ENCODE measurements around the gene STXBP5L. TPM values are rescaled to one million over a fixed set of nuclear protein-coding genes. Genes with fewer than 3 reads are reported as not detected.
"Not testable (repeated sequence)": the region's sequence is repeated elsewhere in the genome, so short reads cannot be mapped to it uniquely, and the experiment has no call there.

The STXBP5L gene
- total RNA-seq, 1 donor from 2014 or later: 0.98 TPM

GRCh38 chr3:121167374-121168139 is 259.6 kb downstream of the STXBP5L start:
- intact Hi-C loops (cut with DNase I): no loop called here
- Histone ChIP-seq H3K9me3 (no peaks in the 10 kb centered on the region), H3K27ac (no peak overlapping the region), H3K27me3 (no peaks in the 10 kb centered on the region), H3K4me3 (no peak overlapping the region), H3K36me3 (no peaks in the 10 kb centered on the region), H3K4me1 (no peaks in the 10 kb centered on the region)
- TF ChIP-seq POLR2AphosphoS5 (IDR thresholded peaks at IDR 0.05; ENCODE audit: insufficient read depth in 1 of 2, low read depth in 1 of 2): no peak
- TF ChIP-seq POLR2A (IDR thresholded peaks at IDR 0.05): no peak
- TF ChIP-seq CTCF (IDR thresholded peaks at IDR 0.05): no peak
- DNase-seq (ENCODE audit: extremely low spot score in 2 of 2): no peak

- no peaks in the 10 kb centered on the region for H3K27me3 ChIP-seq
- H3K27ac ChIP-seq: no peak overlapping the region
- H3K4me1 ChIP-seq: no peaks in the 10 kb centered on the region
- H3K9me3 ChIP-seq: no peaks in the 10 kb centered on the region
- no peak for TF ChIP-seq POLR2AphosphoS5 (IDR thresholded peaks at IDR 0.05; ENCODE audit: insufficient read depth in 1 of 2, low read depth in 1 of 2)
- no peak for TF ChIP-seq CTCF (IDR thresholded peaks at IDR 0.05)
- no peak for TF ChIP-seq POLR2A (IDR thresholded peaks at IDR 0.05)
- H3K4me3 ChIP-seq: no peak overlapping the region
- no peak for DNase-seq (ENCODE audit: extremely low spot score in 2 of 2)
- no peaks in the 10 kb centered on the region for H3K36me3 ChIP-seq
- intact Hi-C loops (cut with DNase I): no loop called here
These were observed 267.1 kb downstream of the STXBP5L start for GRCh38 chr3:121175083-121175482.

GRCh38 chr3:121190626-121191025 is 282.6 kb downstream of the STXBP5L start:
- H3K4me3 ChIP-seq; H3K36me3 ChIP-seq; DNase-seq (ENCODE audit: extremely low spot score in 2 of 2); H3K9me3 ChIP-seq; H3K27me3 ChIP-seq; H3K27ac ChIP-seq; intact Hi-C loops (cut with DNase I); H3K4me1 ChIP-seq: not testable (repeated sequence)

GRCh38 chr3:121202573-121202972 is 294.6 kb downstream of the STXBP5L start:
- no peak for TF ChIP-seq POLR2A (IDR thresholded peaks at IDR 0.05)
- no peak for TF ChIP-seq CTCF (IDR thresholded peaks at IDR 0.05)
- no peak for TF ChIP-seq POLR2AphosphoS5 (IDR thresholded peaks at IDR 0.05; ENCODE audit: insufficient read depth in 1 of 2, low read depth in 1 of 2)

GRCh38 chr3:121223116-121223515 is 315.1 kb downstream of the STXBP5L start:
- DNase-seq (ENCODE audit: extremely low spot score in 2 of 2): no peak
- Histone ChIP-seq H3K27me3 (no peaks in the 10 kb centered on the region), H3K36me3 (no peaks in the 10 kb centered on the region), H3K4me3 (no peak overlapping the region), H3K4me1 (no peaks in the 10 kb centered on the region), H3K9me3 (no peaks in the 10 kb centered on the region), H3K27ac (no peak overlapping the region)
- intact Hi-C loops (cut with DNase I): no loop called here
- no peak for TF ChIP-seq POLR2A (IDR thresholded peaks at IDR 0.05)

More at GRCh38 chr3:121202573-121202972, 294.6 kb downstream of the STXBP5L start:
- no peaks in the 10 kb centered on the region for H3K4me1 ChIP-seq
- DNase-seq (ENCODE audit: extremely low spot score in 2 of 2): no peak
- no peak overlapping the region for H3K4me3 ChIP-seq
- intact Hi-C loops (cut with DNase I): no loop called here
- H3K27ac ChIP-seq: no peak overlapping the region
- no peaks in the 10 kb centered on the region for H3K27me3 ChIP-seq
- no peaks in the 10 kb centered on the region for H3K9me3 ChIP-seq
- H3K36me3 ChIP-seq: no peaks in the 10 kb centered on the region

DNA sequence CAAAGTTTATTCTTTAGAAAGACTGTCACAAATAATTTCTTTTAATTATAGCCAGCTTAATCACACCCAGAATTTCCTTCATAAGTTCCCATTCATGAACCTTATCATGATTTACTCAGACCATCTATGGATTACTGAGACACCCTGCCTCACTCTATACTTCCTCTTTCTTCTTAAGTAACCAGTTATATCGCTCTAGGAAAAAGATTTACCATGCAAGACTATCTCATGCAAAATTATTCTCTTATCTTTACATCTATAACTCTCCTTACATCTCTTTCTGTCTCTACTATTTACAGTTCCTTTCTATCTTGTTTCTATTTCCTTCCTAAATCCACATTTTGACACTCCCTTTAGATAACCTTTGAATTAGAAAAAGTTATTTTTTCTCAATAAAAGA is 321.0 kb downstream of the STXBP5L start:
- intact Hi-C loops (cut with DNase I): no loop called here
- DNase-seq (ENCODE audit: extremely low spot score in 2 of 2): no peak
- Histone ChIP-seq H3K36me3 (no peaks in the 10 kb centered on the region), H3K9me3 (no peaks in the 10 kb centered on the region), H3K4me1 (no peaks in the 10 kb centered on the region), H3K27ac (no peak overlapping the region), H3K27me3 (no peaks in the 10 kb centered on the region), H3K4me3 (no peak overlapping the region)
- TF ChIP-seq POLR2AphosphoS5 (IDR thresholded peaks at IDR 0.05; ENCODE audit: insufficient read depth in 1 of 2, low read depth in 1 of 2) (no peak), POLR2A (IDR thresholded peaks at IDR 0.05) (no peak), CTCF (IDR thresholded peaks at IDR 0.05) (no peak)

DNA sequence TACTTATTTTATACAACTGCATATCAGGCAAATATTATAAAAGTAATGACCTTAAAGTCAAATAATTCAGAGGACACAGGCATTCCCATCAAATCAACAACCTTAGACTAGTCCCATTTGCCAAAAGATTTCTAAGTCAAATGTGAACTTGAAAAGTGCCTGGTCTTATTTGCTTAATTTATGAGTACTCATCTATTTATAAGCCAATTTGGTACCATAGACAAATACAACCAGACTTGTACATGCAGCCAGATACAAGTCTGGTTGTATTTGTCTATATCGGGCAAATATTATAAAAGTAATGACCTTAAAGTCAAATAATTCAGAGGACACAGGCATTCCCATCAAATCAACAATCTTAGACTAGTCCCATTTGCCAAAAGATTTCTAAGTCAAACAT is 322.2 kb downstream of the STXBP5L start:
- intact Hi-C loops (cut with DNase I); DNase-seq (ENCODE audit: extremely low spot score in 2 of 2); H3K27ac ChIP-seq; H3K36me3 ChIP-seq; H3K4me3 ChIP-seq; H3K27me3 ChIP-seq; H3K4me1 ChIP-seq; H3K9me3 ChIP-seq: not testable (repeated sequence)

Measured in vagina (tissue), 2 donors.